Measurements from ENCODE around the gene ITGB2.
A peak's percentile ranks its signal among the peaks of the same experiment; 100 is the strongest.

ITGB2 gene

DNA sequence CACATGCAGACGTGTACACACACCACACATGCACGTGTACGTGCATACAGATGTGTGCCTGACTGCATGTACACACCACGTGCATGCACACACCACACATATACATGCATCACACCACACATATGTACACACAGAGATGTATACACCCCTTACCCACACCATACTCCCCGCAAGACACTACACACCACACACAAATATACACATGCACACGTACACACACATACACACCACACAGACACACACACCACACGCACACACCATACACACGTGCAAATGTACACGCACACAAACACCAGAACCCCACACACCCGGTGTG, 9.7 kb downstream of the ITGB2 start:
- DNase-seq (ENCODE audit: low read depth) = no peak
- no peak for TF ChIP-seq CTCF (IDR thresholded peaks at IDR 0.05; ENCODE audit: control insufficient read depth, extremely low read depth, insufficient read depth)
- 0 out of 2 replicates have a peak overlapping the region, but pooled peaks have one; percentile 2 for H3K4me3 ChIP-seq (ENCODE audit: low read depth, low read length)

- no peak for TF ChIP-seq CTCF (IDR thresholded peaks at IDR 0.05; ENCODE audit: control insufficient read depth, extremely low read depth, insufficient read depth)
- H3K4me3 ChIP-seq (ENCODE audit: low read depth, low read length) = no peak overlapping the region
- DNase-seq (ENCODE audit: low read depth) = no peak
Observed at GRCh38 chr21:44910229-44911067, 10.3 kb downstream of the ITGB2 start.

DNA sequence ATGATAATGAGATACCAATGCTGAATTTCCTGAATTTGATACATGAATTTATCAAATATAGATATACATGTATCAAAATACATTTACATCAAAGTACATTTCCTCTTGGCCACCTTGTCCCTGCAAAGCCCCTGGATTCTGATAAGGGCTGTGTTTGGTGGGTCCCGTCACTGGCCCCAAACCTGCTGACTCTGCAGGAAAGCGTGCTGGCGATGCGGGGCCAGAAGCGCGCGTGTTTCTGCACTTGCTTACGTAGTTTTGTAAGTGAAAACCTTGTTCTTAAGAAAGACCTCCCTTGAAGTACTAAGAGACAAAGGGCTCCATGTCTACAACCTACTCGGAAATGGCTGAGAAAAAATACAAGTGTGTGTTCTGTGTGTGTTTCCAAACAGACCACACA, 11.0 kb downstream of the ITGB2 start:
- DNase-seq (ENCODE audit: low read depth) = no peak
- no peak overlapping the region for H3K4me3 ChIP-seq (ENCODE audit: low read depth, low read length)
- TF ChIP-seq CTCF (IDR thresholded peaks at IDR 0.05; ENCODE audit: control insufficient read depth, extremely low read depth, insufficient read depth) = no peak

GRCh38 chr21:44908908-44909307, 11.8 kb downstream of the ITGB2 start:
- no peak for DNase-seq (ENCODE audit: low read depth)
- H3K4me3 ChIP-seq (ENCODE audit: low read depth, low read length) = no peak overlapping the region
- TF ChIP-seq CTCF (IDR thresholded peaks at IDR 0.05; ENCODE audit: control insufficient read depth, extremely low read depth, insufficient read depth) = no peak

DNA sequence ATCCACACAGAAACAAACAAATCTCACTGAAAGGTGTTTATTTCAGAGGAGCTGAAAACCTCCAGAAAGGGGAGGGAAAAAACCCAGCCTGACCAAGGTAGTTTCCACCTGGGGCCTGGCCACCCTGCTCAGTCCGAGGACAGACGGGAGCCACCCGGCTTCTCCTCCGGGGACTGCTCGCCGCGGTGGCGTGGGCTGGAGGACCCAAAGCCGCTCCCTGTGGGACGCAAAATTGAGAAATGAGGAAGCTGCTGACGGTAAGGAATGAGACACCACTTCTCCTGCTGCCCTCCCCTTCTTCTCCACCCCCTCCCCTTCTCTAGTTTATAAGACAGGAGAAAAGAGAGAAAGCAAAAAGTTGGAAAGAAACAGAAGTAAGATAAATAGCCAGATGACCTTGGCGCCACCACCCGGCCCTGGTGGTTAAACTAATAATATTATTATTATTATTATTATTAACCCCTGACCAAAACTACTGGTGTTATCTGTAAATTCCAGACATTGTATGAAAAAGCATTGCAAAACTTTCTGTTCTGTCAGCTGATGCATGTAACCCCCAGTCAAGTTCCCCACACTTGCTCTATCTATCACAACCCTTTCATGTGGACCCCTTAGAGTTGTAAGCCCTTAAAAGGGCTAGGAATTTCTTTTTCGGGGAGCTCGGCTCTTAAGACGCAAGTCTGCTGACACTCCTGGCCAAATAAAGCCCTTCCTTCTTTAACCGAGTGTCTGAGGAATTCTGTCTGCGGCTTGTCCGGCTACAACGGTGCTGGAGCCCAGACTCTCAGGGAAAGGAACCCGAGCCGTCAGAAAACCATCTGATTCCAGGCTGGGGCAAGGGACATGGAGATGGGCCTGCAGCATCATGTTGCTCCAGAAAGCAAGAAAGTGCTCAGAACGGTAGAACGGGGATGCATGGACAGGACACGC, 12.5 kb downstream of the ITGB2 start:
- no peak for TF ChIP-seq CTCF (IDR thresholded peaks at IDR 0.05; ENCODE audit: control insufficient read depth, extremely low read depth, insufficient read depth)
- DNase-seq (ENCODE audit: low read depth) = no peak
- H3K4me3 ChIP-seq (ENCODE audit: low read depth, low read length) = no peak overlapping the region

GRCh38 chr21:44907225-44907965, 13.3 kb downstream of the ITGB2 start:
- no peak for TF ChIP-seq CTCF (IDR thresholded peaks at IDR 0.05; ENCODE audit: control insufficient read depth, extremely low read depth, insufficient read depth)
- no peak for DNase-seq (ENCODE audit: low read depth)
- no peak overlapping the region for H3K4me3 ChIP-seq (ENCODE audit: low read depth, low read length)
